HEK293 (cell line): Measurements from ENCODE around the gene THSD7B.

Experiments
- CTCF ChIA-PET: fragments of 350-600 bp; formaldehyde crosslinking; extraction: SDS; loops from one replicate; lab custom pipeline; 2021; ENCODE audit warnings: antibody characterized with exemption; lab: Yijun Ruan, JAX
- POLR2A ChIA-PET: fragments of 300-600 bp; formaldehyde crosslinking; extraction: SDS; loops from one replicate; lab custom pipeline; 2020; ENCODE audit warnings: antibody characterized with exemption, inconsistent platforms; lab: Yijun Ruan, JAX
- H3K27ac ChIP-seq: fragments of 200-500 bp; sonication (Bioruptor generic); 2 replicates; pipeline ENCODE4 v1.5.1; 2014; ENCODE audit warnings: low read depth, low read length, control low read depth, inconsistent platforms; ENCODE audit errors: extremely low read depth
- H3K36me3 ChIP-seq, 2 experiments: fragments of 200-500 bp in 1 of 2; sonication (Bioruptor generic) in 1 of 2; 1 replicate in 1 of 2; 2 replicates in 1 of 2; pipeline ENCODE4 v1.5.1; 2014 to 2017; ENCODE audit warnings: inconsistent platforms in 2 of 2, low read length in 2 of 2; ENCODE audit not compliant: control insufficient read depth in 2 of 2, insufficient read depth in 1 of 2
- H3K4me1 ChIP-seq: fragments of 200-500 bp; sonication (Bioruptor generic); 2 replicates; pipeline ENCODE4 v1.5.1; 2014; ENCODE audit warnings: mild to moderate bottlenecking, low read length, inconsistent platforms; ENCODE audit not compliant: control insufficient read depth, insufficient read depth
- H3K4me3 ChIP-seq: 2 replicates; pipeline ENCODE4 v1.5.1; 2011; ENCODE audit warnings: low read depth, mild to moderate bottlenecking, control low read depth, low read length, moderate library complexity
- H3K9me3 ChIP-seq: fragments of 200-500 bp; sonication (Bioruptor generic); 2 replicates; pipeline ENCODE4 v1.5.1; 2014; ENCODE audit warnings: low read depth, low read length, inconsistent platforms; ENCODE audit not compliant: control insufficient read depth, insufficient read depth
- HIC1 ChIP-seq: fragments of 450-650 bp; formaldehyde crosslinking; IDR thresholded peaks from 2 replicates; pipeline ENCODE4 v1.5.1; 2016; ENCODE audit warnings: missing biosample characterization, missing genetic modification characterization
- KLF16 ChIP-seq: fragments of 450-650 bp; formaldehyde crosslinking; IDR thresholded peaks from 2 replicates; pipeline ENCODE4 v1.5.1; 2017; ENCODE audit warnings: missing biosample characterization, missing genetic modification characterization
- PRDM6 ChIP-seq: fragments of 450-650 bp; formaldehyde crosslinking; IDR thresholded peaks from 2 replicates; pipeline ENCODE4 v1.5.1; 2017; ENCODE audit warnings: missing biosample characterization, missing genetic modification characterization
- SP3 ChIP-seq: fragments of 450-650 bp; formaldehyde crosslinking; IDR thresholded peaks from 2 replicates; pipeline ENCODE4 v1.5.1; 2016; ENCODE audit warnings: missing biosample characterization, missing genetic modification characterization
- TCF7L2 ChIP-seq: IDR thresholded peaks from 2 replicates; pipeline ENCODE4 v1.6.1; 2011; ENCODE audit warnings: low read depth, mild to moderate bottlenecking, inconsistent platforms, low read length, moderate library complexity, borderline replicate concordance
- WT1 ChIP-seq: fragments of 450-650 bp; formaldehyde crosslinking; IDR thresholded peaks from 2 replicates; pipeline ENCODE4 v1.5.1; 2016; ENCODE audit warnings: missing biosample characterization, missing genetic modification characterization
- ZBTB1 ChIP-seq: fragments of 450-650 bp; formaldehyde crosslinking; IDR thresholded peaks from 2 replicates; pipeline ENCODE4 v1.5.1; 2016; ENCODE audit warnings: missing biosample characterization, missing genetic modification characterization
- ZBTB7A ChIP-seq: fragments of 450-650 bp; formaldehyde crosslinking; IDR thresholded peaks from 2 replicates; pipeline ENCODE4 v1.5.1; 2016; ENCODE audit warnings: low read depth, missing biosample characterization, missing genetic modification characterization
- ZNF133 ChIP-seq: fragments of 450-650 bp; formaldehyde crosslinking; IDR thresholded peaks from 2 replicates; pipeline ENCODE4 v1.5.1; 2016; ENCODE audit warnings: missing biosample characterization, missing genetic modification characterization
- ZNF140 ChIP-seq: fragments of 450-650 bp; formaldehyde crosslinking; IDR thresholded peaks from 2 replicates; pipeline ENCODE4 v1.5.1; 2016; ENCODE audit warnings: missing biosample characterization, missing genetic modification characterization
- ZNF2 ChIP-seq: fragments of 450-650 bp; formaldehyde crosslinking; IDR thresholded peaks from 2 replicates; pipeline ENCODE4 v1.5.1; 2016; ENCODE audit warnings: missing biosample characterization, missing genetic modification characterization
- ZNF211 ChIP-seq: fragments of 450-650 bp; formaldehyde crosslinking; IDR thresholded peaks from 2 replicates; pipeline ENCODE4 v1.5.1; 2016; ENCODE audit warnings: low read depth, missing biosample characterization, missing genetic modification characterization
- ZNF24 ChIP-seq: fragments of 450-650 bp; formaldehyde crosslinking; IDR thresholded peaks from 2 replicates; pipeline ENCODE4 v1.5.1; 2016; ENCODE audit warnings: missing biosample characterization, missing genetic modification characterization
- ZNF292 ChIP-seq: fragments of 450-650 bp; formaldehyde crosslinking; IDR thresholded peaks from 2 replicates; pipeline ENCODE4 v1.5.1; 2016; ENCODE audit warnings: low read depth, missing biosample characterization, missing genetic modification characterization, borderline replicate concordance
- ZNF544 ChIP-seq: fragments of 450-650 bp; formaldehyde crosslinking; IDR thresholded peaks from 2 replicates; pipeline ENCODE4 v1.5.0; 2017; ENCODE audit warnings: missing biosample characterization, missing genetic modification characterization
- ZNF549 ChIP-seq: fragments of 450-650 bp; IDR thresholded peaks from 2 replicates; pipeline ENCODE4 v1.5.1; 2018; ENCODE audit warnings: missing biosample characterization, missing genetic modification characterization, mild to moderate bottlenecking, inconsistent platforms, moderate library complexity
- ZNF558 ChIP-seq: fragments of 450-650 bp; formaldehyde crosslinking; IDR thresholded peaks from 2 replicates; pipeline ENCODE4 v1.5.1; 2016; ENCODE audit warnings: missing biosample characterization, missing genetic modification characterization
- ZNF585B ChIP-seq: fragments of 450-650 bp; formaldehyde crosslinking; IDR thresholded peaks from 2 replicates; pipeline ENCODE4 v1.5.1; 2016; ENCODE audit warnings: missing biosample characterization, missing genetic modification characterization
- ZNF600 ChIP-seq: fragments of 450-650 bp; formaldehyde crosslinking; IDR thresholded peaks from 2 replicates; pipeline ENCODE4 v1.5.1; 2016; ENCODE audit warnings: missing biosample characterization, missing genetic modification characterization
- ZNF670 ChIP-seq: fragments of 450-650 bp; formaldehyde crosslinking; IDR thresholded peaks from 2 replicates; pipeline ENCODE4 v1.5.1; 2016; ENCODE audit warnings: missing biosample characterization, missing genetic modification characterization, low read depth
- ZSCAN30 ChIP-seq: fragments of 450-650 bp; IDR thresholded peaks from 2 replicates; pipeline ENCODE4 v1.5.1; 2018; ENCODE audit warnings: missing biosample characterization, mild to moderate bottlenecking, missing genetic modification characterization, moderate library complexity
- TF ChIP-seq, protein P1 (sequence below): fragments of 450-650 bp; formaldehyde crosslinking; IDR thresholded peaks from 2 replicates; pipeline ENCODE4 v1.5.1; 2017; ENCODE audit warnings: missing biosample characterization, missing genetic modification characterization
- TF ChIP-seq, protein P2 (sequence below): fragments of 450-650 bp; formaldehyde crosslinking; IDR thresholded peaks from 2 replicates; pipeline ENCODE4 v1.5.1; 2016; ENCODE audit warnings: missing biosample characterization, missing genetic modification characterization

Gene THSD7B

GRCh38 chr2:136956050-136956449, 190.7 kb downstream of the THSD7B start:
- H3K27ac ChIP-seq, result no peak overlapping the region
- no peaks in the 10 kb centered on the region for H3K36me3 ChIP-seq
- TF ChIP-seq ZNF549, result no peak
- no peaks in the 10 kb centered on the region for H3K9me3 ChIP-seq
- ChIA-PET POLR2A (no interaction called here), CTCF (interaction anchor here (0.7 kb wide), 1 partner anchor 532 kb away, joined by 3 read pairs; no protein-coding TSS in a partner anchor)
- H3K4me3 ChIP-seq, result no peak overlapping the region
- H3K4me1 ChIP-seq, result no peaks in the 10 kb centered on the region

DNA sequence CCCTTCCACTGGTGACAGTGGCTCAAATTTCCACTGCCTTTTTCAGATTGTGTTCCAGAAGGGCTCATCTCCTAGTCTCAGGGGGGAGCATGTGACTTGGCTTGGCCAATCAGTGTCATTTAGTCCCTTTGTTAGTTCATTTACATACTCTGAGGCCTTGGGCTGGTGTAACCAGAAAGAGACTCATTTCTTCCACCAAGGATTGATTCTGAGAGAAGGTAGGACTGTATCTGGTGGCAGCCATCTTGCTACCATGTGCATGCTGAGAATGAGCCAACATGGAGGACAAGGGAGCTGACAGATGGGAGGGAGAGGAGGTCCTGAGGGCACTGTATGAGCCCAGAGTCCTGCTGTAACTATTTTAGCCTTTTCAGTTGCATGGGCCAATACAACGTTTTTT, 191.7 kb downstream of the THSD7B start:
- H3K4me3 ChIP-seq, result no peak overlapping the region
- POLR2A ChIA-PET, result no interaction called here
- TF ChIP-seq, protein P1, sequence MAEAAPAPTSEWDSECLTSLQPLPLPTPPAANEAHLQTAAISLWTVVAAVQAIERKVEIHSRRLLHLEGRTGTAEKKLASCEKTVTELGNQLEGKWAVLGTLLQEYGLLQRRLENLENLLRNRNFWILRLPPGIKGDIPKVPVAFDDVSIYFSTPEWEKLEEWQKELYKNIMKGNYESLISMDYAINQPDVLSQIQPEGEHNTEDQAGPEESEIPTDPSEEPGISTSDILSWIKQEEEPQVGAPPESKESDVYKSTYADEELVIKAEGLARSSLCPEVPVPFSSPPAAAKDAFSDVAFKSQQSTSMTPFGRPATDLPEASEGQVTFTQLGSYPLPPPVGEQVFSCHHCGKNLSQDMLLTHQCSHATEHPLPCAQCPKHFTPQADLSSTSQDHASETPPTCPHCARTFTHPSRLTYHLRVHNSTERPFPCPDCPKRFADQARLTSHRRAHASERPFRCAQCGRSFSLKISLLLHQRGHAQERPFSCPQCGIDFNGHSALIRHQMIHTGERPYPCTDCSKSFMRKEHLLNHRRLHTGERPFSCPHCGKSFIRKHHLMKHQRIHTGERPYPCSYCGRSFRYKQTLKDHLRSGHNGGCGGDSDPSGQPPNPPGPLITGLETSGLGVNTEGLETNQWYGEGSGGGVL (tag by site-specific recombination), result no peak
- no peak for TF ChIP-seq ZNF133 (tag by site-specific recombination)
- no peak for TF ChIP-seq HIC1 (tag by site-specific recombination)
- TF ChIP-seq SP3 (tag by site-specific recombination), result no peak
- TF ChIP-seq ZNF585B (tag by site-specific recombination), result no peak
- no peak for TF ChIP-seq WT1
- no peak for TF ChIP-seq ZBTB1
- no peak for TF ChIP-seq ZNF24 (tag by site-specific recombination)
- TF ChIP-seq, all 188 proteins: peak for 0
- CTCF ChIA-PET, result no interaction called here
- Histone ChIP-seq H3K4me1 (no peaks in the 10 kb centered on the region), H3K27ac (no peak overlapping the region), H3K9me3 (no peaks in the 10 kb centered on the region), H3K36me3 (no peaks in the 10 kb centered on the region)

DNA sequence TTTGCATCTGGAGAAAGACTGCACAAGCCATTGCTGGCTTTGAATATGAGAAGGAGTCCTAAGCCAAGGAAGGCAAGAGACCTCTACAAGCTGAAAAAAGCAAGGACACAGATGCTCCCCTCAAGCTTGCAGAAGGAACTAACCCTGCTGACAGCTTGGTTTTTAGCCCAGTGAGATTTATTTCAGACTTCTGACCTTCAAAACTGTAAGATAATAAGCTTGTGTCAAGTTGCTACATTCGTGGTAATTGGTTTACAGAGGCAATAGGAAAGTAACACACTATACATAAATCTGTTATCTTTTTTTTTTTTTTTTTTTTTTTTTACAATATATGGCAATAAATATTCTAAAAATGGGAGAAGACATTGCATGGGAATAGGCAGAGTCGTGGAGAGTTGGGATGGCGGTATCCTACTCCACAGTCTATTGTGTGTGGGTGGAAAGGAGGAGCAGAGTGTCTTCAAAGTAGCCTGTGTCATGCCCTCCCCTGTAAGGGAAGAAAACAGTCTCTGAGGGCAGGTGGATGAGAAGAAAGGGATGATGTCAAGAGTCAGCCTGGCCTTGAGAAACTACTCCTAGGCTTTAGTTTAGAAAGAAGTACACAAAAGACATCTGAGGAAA, 196.9 kb downstream of the THSD7B start:
- Histone ChIP-seq H3K9me3 (no peaks in the 10 kb centered on the region), H3K4me1 (no peaks in the 10 kb centered on the region), H3K4me3 (no peak overlapping the region), H3K36me3 (no peaks in the 10 kb centered on the region), H3K27ac (no peak overlapping the region)
- TF ChIP-seq ZNF670 (tag by site-specific recombination) (no peak), ZNF558 (tag by site-specific recombination) (no peak), ZSCAN30 (no peak), ZNF600 (tag by site-specific recombination) (no peak), KLF16 (tag by site-specific recombination) (no peak), ZNF211 (tag by site-specific recombination) (no peak), ZBTB7A (tag by site-specific recombination) (no peak), ZBTB1 (no peak), ZNF2 (tag by site-specific recombination) (no peak), TCF7L2 (no peak), ZNF140 (tag by site-specific recombination) (no peak), ZNF544 (tag by site-specific recombination) (no peak), PRDM6 (tag by site-specific recombination) (no peak), ZNF292 (tag by site-specific recombination) (no peak)
- TF ChIP-seq, protein P2, sequence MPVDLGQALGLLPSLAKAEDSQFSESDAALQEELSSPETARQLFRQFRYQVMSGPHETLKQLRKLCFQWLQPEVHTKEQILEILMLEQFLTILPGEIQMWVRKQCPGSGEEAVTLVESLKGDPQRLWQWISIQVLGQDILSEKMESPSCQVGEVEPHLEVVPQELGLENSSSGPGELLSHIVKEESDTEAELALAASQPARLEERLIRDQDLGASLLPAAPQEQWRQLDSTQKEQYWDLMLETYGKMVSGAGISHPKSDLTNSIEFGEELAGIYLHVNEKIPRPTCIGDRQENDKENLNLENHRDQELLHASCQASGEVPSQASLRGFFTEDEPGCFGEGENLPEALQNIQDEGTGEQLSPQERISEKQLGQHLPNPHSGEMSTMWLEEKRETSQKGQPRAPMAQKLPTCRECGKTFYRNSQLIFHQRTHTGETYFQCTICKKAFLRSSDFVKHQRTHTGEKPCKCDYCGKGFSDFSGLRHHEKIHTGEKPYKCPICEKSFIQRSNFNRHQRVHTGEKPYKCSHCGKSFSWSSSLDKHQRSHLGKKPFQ, result no peak
- ChIA-PET CTCF (no interaction called here), POLR2A (no interaction called here)
